HFF-Myc (cell line): ENCODE results near the gene SGSM1.

Experiments used
- DNase-seq: peaks from one replicate; pipeline ENCODE4 v3.0.0-alpha.2; 2011; ENCODE audit warnings: low read depth; ENCODE audit errors: extremely low read depth
- H3K4me3 ChIP-seq: replicated peaks from 2 replicates; pipeline ENCODE4 v1.5.1; 2011; ENCODE audit warnings: low read depth, mild to moderate bottlenecking, control low read depth, low read length
- TF ChIP-seq, protein P1 (sequence below): IDR thresholded peaks from 2 replicates; pipeline ENCODE4 v1.5.1; 2012; ENCODE audit warnings: mild to moderate bottlenecking, low read depth, low read length, control low read depth; ENCODE audit errors: missing control alignments

The SGSM1 gene

DNA sequence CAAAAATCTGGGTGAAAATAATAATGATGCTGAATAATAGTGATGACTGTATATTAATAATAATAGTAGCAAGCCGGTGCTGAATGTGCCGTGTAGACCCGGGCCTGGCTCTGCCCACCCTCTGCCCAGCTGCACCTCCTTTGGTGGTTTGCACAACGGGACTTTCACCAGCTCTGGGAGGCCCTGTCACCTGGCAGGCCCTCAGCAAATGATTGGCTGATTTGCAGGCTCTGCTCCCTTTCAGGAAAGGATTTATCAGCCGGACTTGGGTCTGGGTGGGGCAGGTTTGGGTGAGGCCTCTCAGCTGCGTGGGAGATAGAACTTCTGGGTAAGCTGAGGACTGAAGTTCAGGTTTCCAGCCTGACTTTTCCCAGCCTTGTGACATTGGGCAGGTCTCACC lies 167.9 kb downstream of the SGSM1 start:
- TF ChIP-seq, protein P1, sequence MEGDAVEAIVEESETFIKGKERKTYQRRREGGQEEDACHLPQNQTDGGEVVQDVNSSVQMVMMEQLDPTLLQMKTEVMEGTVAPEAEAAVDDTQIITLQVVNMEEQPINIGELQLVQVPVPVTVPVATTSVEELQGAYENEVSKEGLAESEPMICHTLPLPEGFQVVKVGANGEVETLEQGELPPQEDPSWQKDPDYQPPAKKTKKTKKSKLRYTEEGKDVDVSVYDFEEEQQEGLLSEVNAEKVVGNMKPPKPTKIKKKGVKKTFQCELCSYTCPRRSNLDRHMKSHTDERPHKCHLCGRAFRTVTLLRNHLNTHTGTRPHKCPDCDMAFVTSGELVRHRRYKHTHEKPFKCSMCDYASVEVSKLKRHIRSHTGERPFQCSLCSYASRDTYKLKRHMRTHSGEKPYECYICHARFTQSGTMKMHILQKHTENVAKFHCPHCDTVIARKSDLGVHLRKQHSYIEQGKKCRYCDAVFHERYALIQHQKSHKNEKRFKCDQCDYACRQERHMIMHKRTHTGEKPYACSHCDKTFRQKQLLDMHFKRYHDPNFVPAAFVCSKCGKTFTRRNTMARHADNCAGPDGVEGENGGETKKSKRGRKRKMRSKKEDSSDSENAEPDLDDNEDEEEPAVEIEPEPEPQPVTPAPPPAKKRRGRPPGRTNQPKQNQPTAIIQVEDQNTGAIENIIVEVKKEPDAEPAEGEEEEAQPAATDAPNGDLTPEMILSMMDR: no peak
- H3K4me3 ChIP-seq: no peak overlapping the region
- DNase-seq: no peak

DNA sequence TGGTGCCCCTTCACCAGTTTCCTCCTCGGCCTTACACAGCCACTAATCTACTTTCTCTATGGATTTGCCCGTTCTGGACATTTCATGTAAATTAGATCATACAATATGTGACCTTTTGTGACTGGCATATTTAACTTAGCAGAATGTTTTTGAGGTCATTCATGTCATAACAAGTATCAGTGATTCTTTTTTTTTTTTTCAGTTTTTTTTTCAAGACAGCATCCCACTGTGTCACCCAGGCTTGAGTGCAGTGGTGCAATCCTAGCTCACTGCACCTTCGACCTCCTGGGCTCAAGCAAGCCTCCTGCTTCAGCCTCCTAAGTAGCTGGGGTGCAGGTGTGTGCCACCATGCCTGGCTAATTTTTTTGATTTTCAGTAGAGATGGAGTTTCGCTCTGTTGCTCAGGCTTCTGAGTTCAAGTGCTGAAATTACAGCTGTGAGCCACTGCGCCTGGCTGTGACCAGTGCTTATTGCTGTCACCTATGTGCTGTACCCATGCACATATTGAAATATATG lies 169.2 kb downstream of the SGSM1 start:
- no peak overlapping the region for H3K4me3 ChIP-seq
- TF ChIP-seq, protein P1: no peak
- no peak for DNase-seq

DNA sequence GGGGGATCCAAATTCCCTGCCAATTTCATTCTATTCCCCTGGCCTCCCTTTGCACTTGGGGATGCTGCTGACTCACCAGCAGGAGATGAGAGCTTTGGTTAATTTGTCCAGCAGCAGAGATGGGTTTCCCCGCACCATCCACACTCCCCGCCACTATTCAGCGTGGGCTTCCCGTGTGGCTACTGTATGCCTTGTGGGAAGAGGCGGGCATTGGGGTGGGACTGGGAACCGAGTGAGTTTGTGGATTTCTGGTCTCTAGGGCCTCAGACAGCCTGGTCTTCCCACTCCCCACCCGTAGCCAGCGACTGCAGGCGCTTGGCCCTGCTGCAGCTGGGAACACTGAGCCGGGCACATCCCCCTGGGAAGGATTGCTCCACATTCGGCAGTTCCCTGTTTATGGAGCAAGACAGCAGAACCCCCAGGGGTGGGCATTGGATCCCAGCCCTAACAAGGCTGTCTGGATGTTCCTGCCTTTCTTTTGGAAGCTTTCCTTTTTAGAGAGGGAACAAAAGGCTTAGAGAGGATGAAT lies 169.9 kb downstream of the SGSM1 start:
- DNase-seq: no peak
- no peak overlapping the region for H3K4me3 ChIP-seq
- TF ChIP-seq, protein P1: no peak

DNA sequence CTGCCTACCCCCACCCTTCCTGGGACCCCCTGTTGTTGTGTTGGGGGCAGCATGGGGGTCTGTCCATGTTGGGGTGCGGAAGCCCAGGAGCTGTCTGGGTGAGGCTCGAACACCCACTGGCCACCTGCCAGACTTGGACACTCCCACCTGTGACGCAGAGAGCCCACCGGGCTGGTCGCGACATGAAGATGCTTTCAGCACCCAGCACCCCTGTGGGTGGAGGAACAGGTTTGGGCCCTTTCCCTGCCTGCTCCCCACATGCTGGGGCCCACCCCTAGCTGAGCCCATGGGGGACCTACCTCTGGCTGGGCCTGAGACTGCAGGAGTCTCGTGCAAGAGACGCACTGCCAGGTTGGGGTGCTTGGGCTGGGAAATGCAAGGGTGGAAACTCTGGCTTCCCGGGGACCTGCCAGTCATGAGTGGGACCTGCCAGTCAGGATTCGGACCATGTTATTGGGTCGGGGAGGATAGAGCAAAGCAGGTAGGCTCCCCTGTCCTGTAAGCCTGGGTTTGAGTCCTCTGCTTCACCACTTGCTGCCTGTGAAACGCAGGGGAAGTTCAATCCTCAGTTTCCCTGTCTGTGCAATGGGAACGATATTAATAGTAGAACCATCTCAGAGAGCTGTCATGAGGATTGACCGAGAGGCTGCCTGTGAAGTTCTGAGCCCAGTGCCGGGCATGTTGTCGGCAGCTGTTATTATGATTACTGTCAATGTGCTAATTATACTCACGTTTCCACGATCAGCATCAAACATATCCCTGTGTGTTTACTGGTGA lies 170.6 kb downstream of the SGSM1 start:
- TF ChIP-seq, protein P1: no peak
- DNase-seq: no peak
- no peak overlapping the region for H3K4me3 ChIP-seq
